Kidney epithelial cell (primary cell): Measurements from ENCODE around the gene DMGDH. TPM values are rescaled to one million over a fixed set of nuclear protein-coding genes. Genes with fewer than 3 reads are reported as not detected.

Experiments used
- DNase-seq: peaks from one replicate; pipeline ENCODE4 v3.0.0-alpha.2; 2010; ENCODE audit warnings: low read depth
- H3K27me3 ChIP-seq: 2 replicates; pipeline ENCODE4 v1.6.0; 2011; ENCODE audit warnings: low read length; ENCODE audit not compliant: control insufficient read depth, insufficient read depth
- H3K36me3 ChIP-seq: 2 replicates; pipeline ENCODE4 v1.5.1; 2011; ENCODE audit warnings: low read length; ENCODE audit not compliant: control insufficient read depth, insufficient read depth
- H3K4me3 ChIP-seq: 2 replicates; pipeline ENCODE4 v1.5.1; 2011; ENCODE audit warnings: low read depth, mild to moderate bottlenecking, control low read depth, low read length
- total RNA-seq: library from RNA; depleted of rRNA; stranded (reverse); fragments of >200 nt; gene quantifications from 2 replicates; pipeline ENCODE4 v1.2.3, GENCODE V29; 2015
- TF ChIP-seq, protein P1 (sequence below): IDR thresholded peaks from 2 replicates; pipeline ENCODE4 v1.5.1; 2011; ENCODE audit warnings: mild to moderate bottlenecking, moderate library complexity, low read length, control low read depth, inconsistent platforms; ENCODE audit not compliant: insufficient read depth, poor library complexity, severe bottlenecking

Gene DMGDH
- total RNA-seq, 1 donor from 2014 or later = 4.2 TPM

GRCh38 chr5:78995521-78996007, 73.9 kb downstream of the DMGDH start:
- no peaks in the 10 kb centered on the region for H3K27me3 ChIP-seq
- H3K36me3 ChIP-seq = no peaks in the 10 kb centered on the region
- no peak overlapping the region for H3K4me3 ChIP-seq
- no peak for DNase-seq
- TF ChIP-seq, protein P1, sequence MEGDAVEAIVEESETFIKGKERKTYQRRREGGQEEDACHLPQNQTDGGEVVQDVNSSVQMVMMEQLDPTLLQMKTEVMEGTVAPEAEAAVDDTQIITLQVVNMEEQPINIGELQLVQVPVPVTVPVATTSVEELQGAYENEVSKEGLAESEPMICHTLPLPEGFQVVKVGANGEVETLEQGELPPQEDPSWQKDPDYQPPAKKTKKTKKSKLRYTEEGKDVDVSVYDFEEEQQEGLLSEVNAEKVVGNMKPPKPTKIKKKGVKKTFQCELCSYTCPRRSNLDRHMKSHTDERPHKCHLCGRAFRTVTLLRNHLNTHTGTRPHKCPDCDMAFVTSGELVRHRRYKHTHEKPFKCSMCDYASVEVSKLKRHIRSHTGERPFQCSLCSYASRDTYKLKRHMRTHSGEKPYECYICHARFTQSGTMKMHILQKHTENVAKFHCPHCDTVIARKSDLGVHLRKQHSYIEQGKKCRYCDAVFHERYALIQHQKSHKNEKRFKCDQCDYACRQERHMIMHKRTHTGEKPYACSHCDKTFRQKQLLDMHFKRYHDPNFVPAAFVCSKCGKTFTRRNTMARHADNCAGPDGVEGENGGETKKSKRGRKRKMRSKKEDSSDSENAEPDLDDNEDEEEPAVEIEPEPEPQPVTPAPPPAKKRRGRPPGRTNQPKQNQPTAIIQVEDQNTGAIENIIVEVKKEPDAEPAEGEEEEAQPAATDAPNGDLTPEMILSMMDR = no peak

DNA sequence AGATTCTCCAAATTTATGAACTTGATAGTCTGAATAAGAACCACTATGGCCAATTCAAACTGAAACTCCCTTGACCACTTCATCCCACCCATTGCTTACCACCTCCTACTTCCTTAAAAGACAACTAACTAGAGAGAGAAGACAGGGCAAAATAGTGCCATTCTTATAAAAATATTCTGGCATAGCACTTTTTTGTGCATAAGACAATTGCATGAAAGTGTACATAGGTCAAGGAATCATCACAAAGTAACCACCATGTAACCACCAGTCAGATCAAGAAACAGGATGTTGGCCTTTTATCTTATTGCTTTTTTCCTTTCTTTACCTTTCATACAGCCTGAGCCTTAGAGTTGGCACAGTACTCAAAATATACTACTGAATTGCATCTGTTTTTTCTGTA, 76.3 kb downstream of the DMGDH start:
- no peak for DNase-seq
- H3K4me3 ChIP-seq = no peak overlapping the region
- H3K36me3 ChIP-seq = no peaks in the 10 kb centered on the region
- no peaks in the 10 kb centered on the region for H3K27me3 ChIP-seq
- TF ChIP-seq, protein P1 = no peak

GRCh38 chr5:78992146-78992545, 77.3 kb downstream of the DMGDH start:
- Histone ChIP-seq H3K4me3 (no peak overlapping the region), H3K27me3 (no peaks in the 10 kb centered on the region), H3K36me3 (no peaks in the 10 kb centered on the region)
- TF ChIP-seq, protein P1 = no peak
- DNase-seq = no peak

DNA sequence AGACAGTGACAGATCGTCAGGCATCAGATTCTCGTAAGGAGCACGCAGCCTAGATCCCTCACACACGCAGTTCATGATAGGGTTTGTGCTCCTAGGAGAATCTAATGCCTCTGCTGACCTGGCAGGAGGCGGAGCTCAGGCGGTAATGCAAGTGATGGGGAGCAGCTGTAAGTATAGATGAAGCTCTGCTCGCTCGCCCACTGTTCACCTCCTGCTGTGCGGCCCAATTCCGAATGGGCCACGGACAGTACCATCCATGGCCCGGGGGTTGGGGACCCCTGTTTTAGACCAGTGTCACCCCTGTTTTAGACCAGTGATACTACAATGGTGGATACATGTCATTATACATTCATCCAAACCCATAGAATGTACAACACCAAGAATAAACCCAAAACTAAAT, 80.4 kb downstream of the DMGDH start:
- TF ChIP-seq, protein P1 = no peak
- no peak for DNase-seq
- no peaks in the 10 kb centered on the region for H3K36me3 ChIP-seq
- no peak overlapping the region for H3K4me3 ChIP-seq
- no peaks in the 10 kb centered on the region for H3K27me3 ChIP-seq

- H3K27me3 ChIP-seq = no peaks in the 10 kb centered on the region
- peak overlapping the region; percentile 86 for H3K4me3 ChIP-seq
- TF ChIP-seq, protein P1 = no peak
- DNase-seq = peak; percentile 54
- no peaks in the 10 kb centered on the region for H3K36me3 ChIP-seq
Observed at GRCh38 chr5:78985725-78986223, 83.7 kb downstream of the DMGDH start.

DNA sequence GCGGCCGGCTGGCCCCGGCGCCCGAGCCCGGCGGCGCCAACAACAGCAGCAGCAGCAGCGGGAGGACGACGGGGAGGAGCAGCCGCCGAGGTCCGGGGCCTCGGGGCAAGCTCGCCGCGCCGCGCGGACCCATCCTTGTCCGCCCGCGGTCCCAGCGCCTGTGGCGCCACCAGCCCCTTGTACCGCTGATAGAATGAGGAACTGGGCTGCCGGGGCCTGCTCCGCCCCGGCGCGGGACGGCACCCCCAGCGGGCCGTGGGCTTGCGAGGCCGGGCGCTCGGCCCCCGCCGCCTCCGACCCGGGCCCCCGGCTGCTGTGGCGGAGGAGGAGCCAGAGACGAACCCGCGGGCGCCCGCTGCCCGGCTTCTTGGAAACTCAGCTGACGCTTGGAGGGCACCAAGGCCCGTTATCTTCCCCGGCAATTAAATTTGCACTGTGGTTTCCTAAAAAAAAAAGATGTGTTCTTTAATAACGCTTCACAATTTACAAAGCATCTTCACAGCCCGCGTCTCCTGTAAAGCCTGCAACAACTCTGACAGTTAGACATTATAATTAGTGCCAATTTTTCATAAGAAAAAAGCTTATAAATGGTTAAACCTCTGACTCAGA, 84.3 kb downstream of the DMGDH start, which contains the start of gene ARSB:
Gene ARSB (minus strand): TSS at position 195 of the 609 bp plus-strand sequence. CDS start 62 bp downstream, at position 133.
- H3K27me3 ChIP-seq = no peaks in the 10 kb centered on the region
- DNase-seq = no peak

More for the DNA sequence above, 84.3 kb downstream of the DMGDH start, which contains the start of gene ARSB:
- TF ChIP-seq, protein P1 = no peak
- H3K36me3 ChIP-seq = no peaks in the 10 kb centered on the region
- peak within 1 kb of the TSS; percentile 86 for H3K4me3 ChIP-seq
